ENCODE results near the gene FARSB.
"Not testable (repeated sequence)": the region's sequence is repeated elsewhere in the genome, so short reads cannot be mapped to it uniquely, and the experiment has no call there.

FARSB gene

DNA sequence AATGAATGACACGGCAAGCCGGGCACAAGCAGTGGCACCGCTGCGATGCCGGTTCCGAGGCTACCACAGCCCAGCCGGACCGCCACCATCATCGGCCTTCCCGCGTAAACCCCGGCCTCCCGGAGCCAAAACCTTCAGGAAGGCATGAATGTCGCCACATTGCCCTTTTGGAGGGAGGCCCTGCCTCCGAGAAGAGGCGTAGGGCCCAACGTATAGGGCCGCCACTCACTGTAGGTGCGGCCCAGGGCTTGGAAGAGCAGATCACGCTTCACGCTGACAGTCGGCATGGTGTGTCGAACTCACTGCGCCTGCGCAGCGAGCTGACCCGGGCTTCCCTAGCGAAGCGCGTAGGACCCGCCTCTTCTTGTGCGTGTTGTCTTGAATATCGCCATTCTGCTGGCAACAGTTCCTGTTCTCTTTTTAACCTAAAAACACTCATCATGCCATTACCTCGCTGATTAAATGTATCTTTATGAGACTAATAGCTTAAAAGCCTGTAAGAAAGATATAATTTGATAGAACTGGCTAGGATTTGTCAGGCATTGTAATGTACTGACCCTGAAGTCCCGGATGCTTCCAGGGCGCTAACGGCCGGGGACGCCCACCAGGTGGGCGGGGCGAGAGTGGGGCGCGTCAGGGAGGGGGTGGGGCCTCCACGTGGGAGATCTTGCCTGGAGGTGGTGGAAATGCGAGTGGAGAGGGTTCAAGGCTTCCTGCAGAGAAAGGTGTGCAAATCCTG is at the start of gene FARSB:
TSS of gene FARSB (minus strand) at position 306 of the 739 bp plus-strand sequence. CDS start at position 287, 19 bp downstream.
- DNase-seq: peak; percentile 99

DNA sequence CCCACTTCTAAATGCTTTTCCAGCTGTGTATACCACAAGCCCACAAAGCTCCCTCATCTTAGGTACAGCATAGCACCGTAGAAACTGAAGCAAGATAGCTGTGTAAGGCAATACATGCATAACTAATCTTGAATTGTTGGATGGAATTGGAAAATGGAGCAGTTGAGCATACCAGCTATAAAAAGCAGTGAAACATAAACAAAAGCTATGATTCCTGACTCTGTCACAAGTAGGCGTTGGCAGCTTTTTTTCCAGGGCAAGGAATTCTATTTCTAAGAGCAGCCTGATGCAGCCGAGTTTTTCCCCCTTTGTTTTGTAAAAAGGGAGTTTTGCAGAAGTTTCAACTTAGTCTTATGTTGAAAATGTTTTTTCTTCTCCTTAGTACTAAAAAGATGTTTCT is 48.0 kb upstream of the FARSB start:
- DNase-seq: no peak

DNA sequence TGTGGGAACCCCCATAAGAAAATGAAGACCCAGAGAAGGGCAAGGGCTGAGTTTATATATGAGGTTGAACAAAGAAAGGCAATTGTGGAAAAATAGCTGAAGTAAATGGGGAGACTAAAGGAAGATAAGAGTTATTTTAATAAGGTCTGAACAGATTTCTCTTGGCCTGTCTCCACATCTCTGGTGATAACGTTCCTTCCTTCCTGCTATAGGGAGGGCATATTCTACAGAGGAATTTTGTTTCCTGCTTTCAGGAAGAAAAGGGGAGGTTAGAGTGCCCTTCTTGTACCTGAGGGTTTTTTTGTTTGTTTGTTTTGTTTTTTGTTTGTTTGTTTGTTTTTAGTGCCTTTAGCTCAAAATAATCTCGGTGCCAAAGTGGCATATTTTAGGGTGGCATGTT is 47.2 kb upstream of the FARSB start:
- no peak for DNase-seq

DNA sequence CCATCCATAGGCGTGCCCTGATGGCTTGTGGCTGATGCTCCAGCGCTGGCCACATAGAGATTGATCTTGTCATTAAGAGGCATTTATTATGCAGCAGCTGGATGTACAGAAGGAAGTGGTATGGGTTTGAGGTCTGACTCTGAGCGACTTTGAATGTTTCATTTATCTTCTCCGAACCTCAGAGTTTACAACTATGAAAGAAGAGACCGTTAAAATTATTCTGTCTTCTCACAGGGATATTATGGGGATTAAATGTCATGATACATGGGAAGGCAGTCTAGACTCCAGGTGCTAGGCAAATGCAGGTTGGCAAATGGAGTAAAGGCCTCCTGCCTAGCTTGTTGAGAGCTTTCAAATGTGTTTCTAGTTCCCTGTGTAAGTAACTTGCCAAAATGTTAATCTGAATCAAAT is 45.8 kb upstream of the FARSB start:
- no peak for DNase-seq

- no peak for DNase-seq
These were observed 45.3 kb upstream of the FARSB start for GRCh38 chr2:222701233-222701632.

DNA sequence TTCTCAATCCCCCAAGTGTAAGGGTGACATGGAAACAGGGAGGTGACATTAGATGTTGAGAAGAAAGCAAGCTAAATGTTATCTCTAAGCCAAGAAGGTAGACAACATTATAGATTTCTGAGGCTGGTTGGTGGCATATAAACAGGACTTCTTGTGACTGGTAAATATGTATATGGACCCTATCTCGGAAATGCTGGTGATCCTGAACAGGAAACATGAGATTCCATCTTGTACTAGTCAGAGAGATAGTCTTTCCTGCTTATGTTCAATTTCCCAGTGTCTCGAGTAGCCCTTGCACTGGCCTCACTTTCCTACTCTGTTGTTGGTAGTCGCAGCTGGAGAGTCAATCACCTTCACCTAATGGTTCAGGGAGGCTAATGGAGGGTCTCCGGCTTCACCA is 42.4 kb upstream of the FARSB start:
- no peak for DNase-seq

GRCh38 chr2:222693837-222694236 is 37.9 kb upstream of the FARSB start:
- DNase-seq: no peak

DNA sequence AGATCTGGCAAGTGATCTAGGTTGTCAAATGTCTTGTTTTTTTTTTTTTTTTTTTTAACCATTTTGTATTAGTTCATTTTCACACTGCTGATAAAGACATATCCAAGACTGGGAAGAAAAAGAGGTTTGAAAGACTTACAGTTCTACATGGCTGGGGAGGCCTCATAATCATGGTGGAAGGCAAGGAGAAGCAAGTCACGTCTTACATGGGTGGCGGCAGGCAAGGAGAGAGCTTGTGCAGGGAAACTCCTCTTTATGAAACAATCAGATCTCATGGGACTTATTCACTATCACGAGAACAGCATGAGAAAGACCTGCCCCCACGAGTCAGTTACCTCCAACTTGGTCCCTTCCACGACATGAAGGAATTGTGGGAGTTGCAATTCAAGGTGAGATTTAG is 37.5 kb upstream of the FARSB start:
- not testable (repeated sequence) for DNase-seq

- peak; percentile 47 for DNase-seq
These were observed 34.8 kb upstream of the FARSB start for GRCh38 chr2:222690564-222691200.

- DNase-seq: no peak
These were observed 33.4 kb upstream of the FARSB start for GRCh38 chr2:222689322-222689721.

DNA sequence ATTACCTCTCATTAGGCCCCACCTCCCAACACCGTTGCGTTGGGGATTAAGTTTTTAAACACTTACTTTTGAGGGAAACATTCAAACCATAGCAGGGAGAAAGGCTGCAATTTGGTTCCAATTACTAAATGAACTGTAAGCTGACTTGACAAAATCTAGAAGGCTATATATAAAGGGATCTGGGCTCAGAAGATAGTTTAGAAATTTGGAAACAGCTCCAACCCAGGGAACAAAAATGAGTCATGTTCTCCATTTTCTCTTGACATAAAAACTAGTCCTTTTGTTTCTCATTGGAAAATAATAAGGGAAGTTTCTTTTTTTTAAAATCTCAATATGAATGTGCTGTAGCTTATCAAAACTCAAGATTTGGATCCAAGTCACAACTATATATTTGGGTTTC is 33.0 kb upstream of the FARSB start:
- no peak for DNase-seq

DNA sequence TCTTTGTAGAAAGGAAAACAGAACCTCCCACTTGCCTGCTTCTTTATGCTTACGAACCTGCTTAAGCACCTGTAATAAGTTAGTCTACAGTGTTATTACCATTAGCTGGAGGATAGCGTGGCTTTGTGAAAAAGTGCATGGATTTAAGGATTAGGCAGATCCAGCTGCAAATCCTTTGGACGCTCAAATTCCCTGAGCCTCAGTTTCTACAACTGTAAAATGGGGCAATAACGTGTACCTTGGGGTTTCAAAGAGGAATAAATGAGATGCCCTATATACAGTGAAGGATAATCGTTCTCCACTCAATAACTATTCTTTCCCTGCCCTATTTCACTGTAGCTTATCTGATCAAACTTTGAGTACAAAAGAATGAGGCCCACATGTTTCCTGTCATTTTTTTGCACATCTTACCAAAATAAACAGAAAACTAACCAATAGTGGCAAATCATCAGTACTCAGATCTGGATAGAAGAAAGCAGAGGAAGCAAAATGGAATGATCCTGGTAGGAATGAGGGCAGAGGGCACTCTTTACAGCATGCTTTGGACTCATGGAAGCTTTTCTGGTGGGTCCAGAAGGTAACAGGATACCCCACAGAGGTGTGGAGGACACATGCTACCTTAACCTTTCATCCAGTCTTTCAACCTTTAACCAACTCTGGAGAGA is 30.3 kb upstream of the FARSB start:
- DNase-seq: no peak

- DNase-seq: no peak
These were observed 27.9 kb upstream of the FARSB start for GRCh38 chr2:222683805-222684204.

- DNase-seq: no peak
These were observed 22.1 kb upstream of the FARSB start for GRCh38 chr2:222677981-222678380.

- DNase-seq: no peak
These were observed 18.0 kb upstream of the FARSB start for GRCh38 chr2:222673883-222674282.

DNA sequence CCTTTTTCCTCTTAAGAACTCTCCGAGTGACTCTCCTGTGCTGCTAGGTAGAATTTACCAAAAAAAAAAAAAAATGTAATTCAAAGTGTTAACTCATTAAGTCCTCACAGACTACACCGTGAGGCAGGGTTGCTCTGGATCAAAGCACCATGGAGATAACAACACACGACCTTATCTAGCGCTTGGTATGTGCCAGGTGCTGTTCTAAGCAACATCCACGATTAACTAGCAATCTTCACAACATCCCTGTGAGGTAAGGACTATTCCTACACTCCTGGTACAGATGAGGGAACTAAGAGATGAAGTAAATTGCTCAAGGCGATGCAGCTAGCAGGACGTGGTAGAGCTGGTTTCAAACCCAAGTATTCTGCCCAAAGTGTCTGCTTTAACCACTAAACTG is 17.4 kb upstream of the FARSB start:
- no peak for DNase-seq

DNA sequence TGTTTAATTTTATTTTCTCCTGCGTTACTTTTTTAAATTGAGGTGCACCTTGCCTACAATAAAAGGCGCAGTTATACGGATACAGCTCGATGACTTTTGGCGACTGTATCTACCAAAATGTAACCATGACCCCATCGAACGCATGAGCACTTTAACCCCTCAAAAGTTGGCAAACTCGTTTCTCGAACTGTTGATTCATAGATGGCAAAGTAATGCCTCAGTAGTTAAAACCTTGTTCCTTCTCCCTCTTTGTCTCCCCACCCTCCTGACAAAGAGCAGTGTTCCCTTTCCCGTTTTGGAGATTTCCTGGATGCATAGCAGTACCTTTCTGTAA is 16.1 kb upstream of the FARSB start:
- no peak for DNase-seq

DNA sequence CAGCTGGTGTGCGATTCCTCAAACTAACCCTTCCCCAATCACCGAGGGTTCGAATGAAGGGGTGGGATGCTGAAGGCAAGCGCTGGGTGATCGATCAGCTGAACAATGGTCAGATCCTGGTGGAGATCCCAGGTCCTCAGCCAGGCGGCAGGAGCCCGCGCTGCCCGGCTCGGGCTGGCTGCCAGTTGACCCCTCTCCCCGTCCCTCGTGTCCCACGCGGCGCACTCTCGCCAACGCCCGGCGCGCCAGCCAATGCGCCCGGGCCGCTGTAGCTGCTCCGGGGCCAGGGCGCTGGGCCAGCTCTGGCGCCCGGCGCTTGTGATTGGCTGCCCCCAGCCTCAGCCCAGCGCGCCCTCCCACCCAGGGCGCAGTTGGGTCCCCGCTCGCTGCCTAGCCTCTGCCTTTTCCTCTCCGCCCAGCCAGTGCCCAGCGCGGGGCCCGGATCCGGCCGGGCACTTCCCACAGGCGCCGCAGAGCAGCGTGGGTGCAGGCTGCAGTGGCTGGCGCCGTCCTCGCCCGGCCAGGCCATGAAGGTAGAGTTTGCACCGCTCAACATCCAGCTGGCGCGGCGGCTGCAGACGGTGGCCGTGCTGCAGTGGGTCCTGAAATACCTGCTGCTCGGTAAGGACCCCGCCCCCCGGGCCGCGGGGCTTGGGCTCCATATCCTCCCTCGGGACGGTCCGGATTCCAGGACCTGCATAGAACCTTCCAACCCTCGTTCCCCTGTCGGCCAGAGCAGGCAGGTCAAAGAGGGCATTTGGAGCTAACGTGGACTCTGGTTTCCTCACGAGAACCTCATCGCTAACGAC is 15.6 kb upstream of the FARSB start, which contains the start of gene MOGAT1:
TSS of gene MOGAT1 (plus strand) at position 400 of the 809 bp plus-strand sequence. CDS start at position 528, 128 bp downstream.
- no peak for DNase-seq

DNA sequence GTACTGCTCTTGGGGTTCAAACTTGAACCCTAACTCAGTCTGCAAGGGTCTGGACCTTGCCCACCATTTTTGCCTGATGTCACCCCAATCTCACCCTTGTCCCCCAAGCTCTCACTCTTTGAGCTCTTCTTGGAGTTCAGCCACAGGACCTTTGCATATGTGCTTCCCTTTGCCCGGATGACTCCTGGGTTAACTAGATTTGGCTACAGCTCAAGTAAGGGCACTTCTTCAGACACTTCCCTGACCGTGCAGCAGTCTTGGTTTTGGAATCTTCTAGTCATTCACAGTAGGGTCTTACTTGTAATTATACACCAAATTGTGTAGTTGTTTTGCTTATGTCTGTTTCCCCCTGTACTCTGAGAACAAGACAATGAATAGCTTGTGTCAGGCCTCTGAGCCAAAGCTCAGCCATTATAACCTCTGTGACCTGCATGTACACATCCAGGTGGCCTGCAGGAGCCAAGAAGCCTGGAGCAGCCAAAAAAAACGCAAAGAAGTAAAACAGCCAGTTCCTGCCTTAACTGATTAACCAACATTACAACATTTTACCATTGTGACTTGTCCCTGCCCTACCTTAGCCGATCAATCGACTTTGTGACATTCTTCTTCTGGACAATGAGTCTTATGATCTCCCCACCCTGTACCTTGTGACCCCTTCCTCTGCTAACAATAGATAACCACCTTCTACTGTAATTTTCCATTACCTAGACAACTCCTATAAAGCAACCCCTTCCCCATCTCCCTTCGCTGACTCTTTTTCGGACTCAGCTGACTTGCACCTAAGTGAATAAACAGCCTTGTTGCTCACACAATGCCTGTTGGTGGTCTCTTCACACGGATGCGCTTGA is 14.5 kb upstream of the FARSB start:
- DNase-seq: no peak

DNA sequence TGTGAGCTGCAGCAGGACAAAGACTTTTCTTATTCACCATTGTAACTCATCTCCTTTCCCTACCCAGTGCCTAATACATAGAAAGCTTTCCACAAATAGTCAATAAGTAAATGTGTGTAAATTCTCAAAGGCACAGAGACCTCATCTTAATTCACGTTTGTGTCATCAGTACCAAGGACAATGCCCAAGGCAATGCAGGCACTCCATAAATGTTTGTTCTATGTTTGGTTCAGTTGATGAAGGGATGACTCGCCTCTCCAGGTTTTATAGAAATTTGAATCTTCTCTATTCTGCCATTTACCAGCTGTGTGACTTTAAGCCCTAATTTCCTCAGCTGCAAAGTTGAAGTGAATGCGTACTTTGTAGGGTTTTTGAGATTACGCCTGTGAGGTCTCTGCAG is 13.5 kb upstream of the FARSB start:
- DNase-seq: no peak

GRCh38 chr2:222668494-222669154 is 12.7 kb upstream of the FARSB start:
- no peak for DNase-seq

DNA sequence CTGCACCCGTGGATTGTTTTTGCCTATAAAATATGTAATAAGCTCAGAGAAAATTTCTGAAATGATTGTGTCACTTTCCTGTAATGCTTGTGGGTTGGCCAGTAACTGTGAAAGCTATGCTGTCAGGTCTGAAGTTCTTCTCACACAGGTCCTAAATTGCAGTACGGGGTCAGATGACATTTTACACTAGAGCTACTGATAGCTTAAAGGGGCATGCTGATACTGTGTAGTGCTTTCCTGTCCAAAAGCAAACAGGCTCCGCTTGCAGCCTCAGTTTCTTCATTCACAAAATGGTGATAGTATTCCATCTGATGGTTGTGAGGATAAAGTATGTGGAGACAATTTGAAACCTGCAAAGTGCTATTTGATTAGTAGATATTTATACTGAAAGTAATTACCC is 7.6 kb upstream of the FARSB start:
- no peak for DNase-seq

All from NCI-H1694 treated with DMSO at 0.1 percent for 48 hours (cell line).